GM21381 (cell line): ENCODE data around the gene RLBP1.
"Not testable (repeated sequence)": the region's sequence is repeated elsewhere in the genome, so short reads cannot be mapped to it uniquely, and the experiment has no call there.

Experiments
- ATAC-seq: cut with Tn5 transposase; IDR thresholded peaks from one replicate; pipeline ENCODE4 v1.9.1; 2021; ENCODE audit warnings: mild to moderate bottlenecking, moderate library complexity; ENCODE audit not compliant: unreplicated experiment

Gene RLBP1

GRCh38 chr15:89221543-89221942 lies at the start of gene RLBP1:
Gene RLBP1 (minus strand): TSS chr15:89221579. CDS start chr15:89218975, 2,604 bp downstream.
- no peak for ATAC-seq

DNA sequence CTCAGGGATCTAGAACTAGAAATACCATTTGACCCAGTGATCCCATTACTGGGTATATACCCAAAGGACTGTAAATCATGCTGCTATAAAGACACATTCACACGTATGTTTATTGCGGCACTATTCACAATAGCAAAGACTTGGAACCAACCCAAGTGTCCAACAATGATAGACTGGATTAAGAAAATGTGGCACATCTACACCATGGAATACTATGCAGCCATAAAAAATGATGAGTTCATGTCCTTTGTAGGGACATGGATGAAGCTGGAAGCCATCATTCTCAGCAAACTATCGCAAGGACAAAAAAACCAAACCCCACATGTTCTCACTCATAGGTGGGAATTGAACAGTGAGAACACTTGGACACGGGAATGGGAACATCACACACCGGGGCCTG lies 28.8 kb upstream of the RLBP1 start:
- ATAC-seq: not testable (repeated sequence)

- no peak for ATAC-seq
These were observed 27.2 kb upstream of the RLBP1 start for GRCh38 chr15:89248584-89248983.

GRCh38 chr15:89247446-89247845 lies 26.1 kb upstream of the RLBP1 start:
- ATAC-seq: no peak

- ATAC-seq: peak; percentile 3
These were observed 23.2 kb upstream of the RLBP1 start for GRCh38 chr15:89244574-89244903.

DNA sequence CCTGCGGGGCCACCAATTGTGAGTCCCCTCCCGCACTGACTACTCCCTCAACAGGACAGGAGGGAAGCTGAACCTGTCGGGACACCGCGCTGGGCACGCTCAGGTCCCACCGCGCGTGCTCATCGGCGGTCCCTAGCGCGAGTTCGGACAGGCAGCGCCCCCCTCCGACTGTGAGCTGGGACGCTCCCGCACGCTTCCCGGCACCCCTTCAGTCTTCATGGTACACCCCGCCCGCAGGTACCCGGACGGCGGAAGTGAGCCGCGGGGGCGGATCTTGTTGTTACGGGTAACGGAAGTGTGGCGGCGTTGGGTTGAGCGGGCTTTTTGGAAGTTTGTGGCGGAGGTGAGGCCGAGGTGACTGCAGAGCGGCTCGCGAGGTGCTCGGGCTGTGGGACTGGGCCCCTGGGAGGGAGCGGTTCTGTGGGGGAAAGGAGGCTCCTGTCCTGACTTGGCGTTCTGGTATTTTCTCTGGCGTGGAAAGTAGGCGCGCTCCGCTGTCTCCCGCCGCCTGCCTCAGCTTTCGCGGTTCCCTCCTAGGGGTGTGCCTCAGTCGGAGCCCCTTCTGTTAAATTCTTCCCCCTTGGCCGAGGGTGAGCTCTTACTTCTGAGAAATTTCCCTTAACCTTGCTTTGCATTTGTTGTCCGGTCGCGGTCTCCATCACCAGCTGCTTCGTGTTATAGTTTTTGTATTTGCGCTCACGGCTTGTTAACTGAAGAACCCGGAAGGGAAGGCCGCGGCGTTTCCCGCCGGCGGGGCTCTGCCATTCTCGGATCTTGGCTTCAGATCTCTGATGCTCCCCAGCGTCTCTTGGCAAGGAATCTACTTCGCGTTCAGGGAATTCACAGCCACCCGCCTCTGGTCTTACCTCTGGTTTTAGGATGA lies 22.6 kb upstream of the RLBP1 start, which contains the start of gene FANCI:
Gene FANCI (plus strand): TSS at position 289 of the 883 bp plus-strand sequence. CDS start 3,669 bp downstream, outside the sequence.
- peak; percentile 94 for ATAC-seq

- ATAC-seq: no peak
These were observed 21.8 kb upstream of the RLBP1 start for GRCh38 chr15:89243046-89243690.

- not testable (repeated sequence) for ATAC-seq
These were observed 18.8 kb upstream of the RLBP1 start for GRCh38 chr15:89239883-89240810.

- no peak for ATAC-seq
These were observed 10.5 kb upstream of the RLBP1 start for GRCh38 chr15:89231832-89232231.

GRCh38 chr15:89230277-89230676 lies 8.9 kb upstream of the RLBP1 start:
- ATAC-seq: no peak

DNA sequence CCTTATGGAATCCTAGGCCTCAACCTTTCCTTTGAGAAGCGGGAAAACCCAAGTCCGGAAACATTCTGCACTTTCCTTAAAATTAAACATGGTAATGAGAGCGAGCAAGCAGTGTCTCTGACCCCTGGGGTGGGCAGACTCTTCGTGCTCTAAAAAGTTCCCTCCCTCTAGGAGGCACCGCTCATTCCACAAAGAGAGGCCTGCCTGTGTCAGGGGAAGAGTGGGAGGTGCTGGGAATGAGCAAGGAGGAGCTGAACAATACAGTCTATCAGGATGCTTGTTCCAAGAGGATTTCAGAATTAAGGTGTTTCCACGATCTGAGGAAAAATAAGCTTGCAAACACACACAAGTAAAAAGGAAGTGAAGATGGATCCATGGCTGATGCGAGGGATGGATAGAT lies 6.0 kb upstream of the RLBP1 start:
- ATAC-seq: no peak

- ATAC-seq: no peak
These were observed 5.2 kb upstream of the RLBP1 start for GRCh38 chr15:89226359-89227221.

DNA sequence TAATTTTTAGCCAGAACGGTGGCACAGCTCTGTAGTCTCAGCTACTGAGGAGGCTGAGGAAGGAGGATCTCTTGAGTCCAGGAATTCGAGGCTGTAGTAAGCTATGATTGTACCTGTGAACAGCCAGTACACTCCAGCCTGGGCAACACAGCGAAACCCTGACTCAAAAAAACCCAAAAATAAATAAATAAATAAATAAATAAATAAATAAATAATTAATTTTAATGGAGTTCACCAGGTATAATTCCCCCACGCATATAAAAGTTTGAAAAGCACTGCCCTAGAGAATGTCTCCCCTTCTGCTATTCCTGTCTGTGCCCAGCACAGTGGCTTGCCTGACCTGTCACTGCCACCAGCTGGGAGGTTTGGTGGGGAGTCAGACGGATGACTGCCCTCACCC lies 4.2 kb upstream of the RLBP1 start:
- no peak for ATAC-seq

GRCh38 chr15:89218531-89218930 lies 2.8 kb downstream of the RLBP1 start:
- no peak for ATAC-seq

DNA sequence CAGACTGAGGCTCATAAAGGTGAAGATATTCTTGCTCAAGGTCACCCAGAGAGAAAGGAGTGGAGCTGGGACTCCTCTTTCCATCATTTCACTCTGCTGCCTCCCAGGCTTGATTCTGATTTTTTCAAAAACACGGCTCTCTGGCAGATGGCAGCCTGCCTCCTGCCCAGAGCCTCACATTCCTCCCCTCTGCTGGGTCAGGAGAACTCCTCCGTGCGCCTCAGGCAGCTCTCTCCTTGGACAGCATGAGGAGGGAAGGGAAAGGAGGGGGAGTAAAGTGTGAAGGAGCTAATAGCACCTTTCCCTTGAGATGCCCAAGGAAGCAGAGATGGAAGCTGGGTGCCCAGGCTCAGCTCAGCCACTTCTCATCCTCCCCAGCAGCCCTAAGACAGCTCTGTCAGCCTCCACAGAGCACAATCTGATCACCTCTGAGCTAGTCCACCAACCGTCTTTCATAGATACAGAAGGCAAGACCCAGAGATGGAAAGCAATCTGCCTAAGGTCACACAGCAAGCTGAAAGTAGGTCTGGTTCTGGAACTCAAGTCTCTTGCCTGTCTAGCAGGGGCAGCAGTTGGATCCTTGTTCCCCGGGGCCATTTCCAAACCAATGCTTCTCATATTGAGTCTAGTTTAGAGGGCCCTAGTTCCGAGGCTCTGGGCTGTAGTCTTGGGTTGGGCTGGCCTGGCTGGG lies 3.5 kb downstream of the RLBP1 start:
- ATAC-seq: no peak

GRCh38 chr15:89217031-89217430 lies 4.3 kb downstream of the RLBP1 start:
- ATAC-seq: no peak

GRCh38 chr15:89215627-89216026 lies 5.8 kb downstream of the RLBP1 start:
- no peak for ATAC-seq

DNA sequence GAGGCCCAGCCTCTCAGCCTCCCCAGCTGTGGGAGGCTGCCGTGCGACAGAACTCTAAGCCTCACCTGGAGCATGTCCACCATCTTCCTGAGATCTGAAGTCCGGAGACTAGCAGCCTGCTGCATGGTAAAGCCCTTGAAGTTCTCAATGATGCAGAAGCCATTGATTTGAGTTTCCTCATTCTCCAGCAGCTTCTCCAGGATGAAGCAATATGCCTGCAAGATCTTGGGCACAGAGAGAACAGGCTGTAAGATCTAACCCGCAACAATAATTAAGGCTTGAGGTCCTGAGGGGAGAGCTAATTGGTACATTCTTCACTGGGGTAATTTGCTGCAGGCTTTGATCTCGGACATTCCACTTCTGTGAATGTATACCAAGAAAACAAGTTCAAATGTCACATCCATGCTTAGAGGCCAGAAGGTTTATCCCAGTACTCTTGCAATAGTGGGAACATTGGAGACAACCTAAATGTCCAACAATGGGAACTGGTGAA lies 9.7 kb downstream of the RLBP1 start:
- ATAC-seq: no peak

- ATAC-seq: no peak
These were observed 12.3 kb downstream of the RLBP1 start for GRCh38 chr15:89209057-89209456.
